Thyroid gland (tissue), 4 donors: Measurements from ENCODE around the gene AOAH.

ENCODE experiments used
- CTCF ChIP-seq, 6 experiments: fragments of 200-600 bp in 3 of 6; fragments of 450-650 bp in 3 of 6; sonication (generic) in 3 of 6; IDR thresholded peaks; one replicate each; pipeline ENCODE4 v1.5.1; 2016 to 2019; ENCODE audit warnings: antibody characterized with exemption in 6 of 6, mild to moderate bottlenecking in 2 of 6, inconsistent platforms in 1 of 6, moderate library complexity in 1 of 6
- POLR2A ChIP-seq, 2 donors: fragments of 450-650 bp; IDR thresholded peaks; one replicate each; pipeline ENCODE4 v1.6.1; 2017; ENCODE audit warnings: antibody characterized with exemption in 2 of 2, mild to moderate bottlenecking in 2 of 2, moderate library complexity in 1 of 2

- TF ChIP-seq CTCF (IDR thresholded peaks at IDR 0.05) (no peak), POLR2A (IDR thresholded peaks at IDR 0.05) (no peak)
Measured at GRCh38 chr7:36642414-36642813, 81.9 kb downstream of the AOAH start.
